H7 (cell line): ENCODE results near the gene LRP10. TPM values are rescaled to one million over a fixed set of nuclear protein-coding genes. Genes with fewer than 3 reads are reported as not detected.
"Not testable (repeated sequence)": the region's sequence is repeated elsewhere in the genome, so short reads cannot be mapped to it uniquely, and the experiment has no call there.

Source experiments
- DNase-seq: peaks from one replicate; pipeline ENCODE4 v3.0.0; 2012
- H3K27me3 ChIP-seq: 2 replicates; pipeline ENCODE4 v1.6.0; 2011; ENCODE audit warnings: mild to moderate bottlenecking, low read length; ENCODE audit not compliant: control insufficient read depth, insufficient read depth
- H3K36me3 ChIP-seq: replicated peaks from 2 replicates; pipeline ENCODE4 v1.5.1; 2011; ENCODE audit warnings: low read length; ENCODE audit not compliant: control insufficient read depth, insufficient read depth
- H3K4me3 ChIP-seq: 2 replicates; pipeline ENCODE4 v1.5.1; 2011; ENCODE audit warnings: low read depth, mild to moderate bottlenecking, control low read depth, low read length, moderate library complexity; ENCODE audit not compliant: insufficient read depth
- total RNA-seq: library from RNA; depleted of rRNA; stranded (reverse); fragments of >200 nt; shearing (Covaris generic); gene quantifications from 2 replicates; pipeline ENCODE4 v1.2.3, GENCODE V29; 2014

The LRP10 gene
- total RNA-seq, 1 experiment from 2014 or later = 19.3 TPM

- peak; percentile 78 for DNase-seq
- Histone ChIP-seq H3K27me3 (no peaks in the 10 kb centered on the region), H3K36me3 (peaks cover 8% of the 10 kb centered on the region), H3K4me3 (no peak overlapping the region)
These were observed 23.0 kb upstream of the LRP10 start for GRCh38 chr14:22848351-22849164.

- Histone ChIP-seq H3K36me3 (peaks cover 8% of the 10 kb centered on the region), H3K27me3 (no peaks in the 10 kb centered on the region), H3K4me3 (no peak overlapping the region)
- peak; percentile 70 for DNase-seq
These were observed 22.2 kb upstream of the LRP10 start for GRCh38 chr14:22849212-22849819.

- DNase-seq = peak; percentile 38
- Histone ChIP-seq H3K36me3 (no peaks in the 10 kb centered on the region; the same call in 1 of the 2 replicates), H3K27me3 (no peaks in the 10 kb centered on the region), H3K4me3 (no peak overlapping the region)
These were observed 20.4 kb upstream of the LRP10 start for GRCh38 chr14:22850944-22851764.

GRCh38 chr14:22852178-22852577, 19.4 kb upstream of the LRP10 start:
- not testable (repeated sequence) for DNase-seq, H3K4me3 ChIP-seq, H3K36me3 ChIP-seq, H3K27me3 ChIP-seq

GRCh38 chr14:22852599-22852939, 19.0 kb upstream of the LRP10 start:
- no peak for DNase-seq
- H3K36me3 ChIP-seq = no peaks in the 10 kb centered on the region
- H3K4me3 ChIP-seq = no peak overlapping the region
- H3K27me3 ChIP-seq = no peaks in the 10 kb centered on the region

GRCh38 chr14:22852940-22853767, 18.4 kb upstream of the LRP10 start:
- peak; percentile 91 for DNase-seq
- Histone ChIP-seq H3K4me3 (peak overlapping the region; percentile 44), H3K36me3 (no peaks in the 10 kb centered on the region), H3K27me3 (no peaks in the 10 kb centered on the region)

- H3K27me3 ChIP-seq, DNase-seq, H3K4me3 ChIP-seq: not testable (repeated sequence)
These were observed 17.2 kb upstream of the LRP10 start for GRCh38 chr14:22854296-22854695.

GRCh38 chr14:22854963-22855724, 16.4 kb upstream of the LRP10 start:
- DNase-seq = no peak
- Histone ChIP-seq H3K27me3 (no peaks in the 10 kb centered on the region), H3K36me3 (no peaks in the 10 kb centered on the region), H3K4me3 (no peak overlapping the region)

More at GRCh38 chr14:22854296-22854695, 17.2 kb upstream of the LRP10 start:
- H3K36me3 ChIP-seq = not testable (repeated sequence)

GRCh38 chr14:22856428-22856827, 15.1 kb upstream of the LRP10 start:
- no peak for DNase-seq
- H3K4me3 ChIP-seq = no peak overlapping the region
- H3K27me3 ChIP-seq = no peaks in the 10 kb centered on the region
- no peaks in the 10 kb centered on the region for H3K36me3 ChIP-seq

- not testable (repeated sequence) for H3K4me3 ChIP-seq, H3K27me3 ChIP-seq, DNase-seq, H3K36me3 ChIP-seq
These were observed 11.2 kb upstream of the LRP10 start for GRCh38 chr14:22860377-22860776.

GRCh38 chr14:22861651-22862050, 9.9 kb upstream of the LRP10 start:
- H3K36me3 ChIP-seq = no peaks in the 10 kb centered on the region
- H3K27me3 ChIP-seq = no peaks in the 10 kb centered on the region
- H3K4me3 ChIP-seq = no peak overlapping the region
- peak; percentile 0 for DNase-seq

- Histone ChIP-seq H3K36me3 (no peaks in the 10 kb centered on the region), H3K27me3 (no peaks in the 10 kb centered on the region), H3K4me3 (no peak overlapping the region)
- DNase-seq = no peak
These were observed 6.6 kb upstream of the LRP10 start for GRCh38 chr14:22864979-22865378.

GRCh38 chr14:22865424-22866405, 5.8 kb upstream of the LRP10 start:
- Histone ChIP-seq H3K36me3 (no peaks in the 10 kb centered on the region), H3K4me3 (no peak overlapping the region), H3K27me3 (no peaks in the 10 kb centered on the region)
- peak; percentile 89 for DNase-seq
